Measurements from ENCODE around the gene FSTL4. TPM values are rescaled to one million over a fixed set of nuclear protein-coding genes. Genes with fewer than 3 reads are reported as not detected.

Gene FSTL4
- polyA plus RNA-seq, 1 of the 3 experiments (the other 2 are of a cell fraction): not detected

DNA sequence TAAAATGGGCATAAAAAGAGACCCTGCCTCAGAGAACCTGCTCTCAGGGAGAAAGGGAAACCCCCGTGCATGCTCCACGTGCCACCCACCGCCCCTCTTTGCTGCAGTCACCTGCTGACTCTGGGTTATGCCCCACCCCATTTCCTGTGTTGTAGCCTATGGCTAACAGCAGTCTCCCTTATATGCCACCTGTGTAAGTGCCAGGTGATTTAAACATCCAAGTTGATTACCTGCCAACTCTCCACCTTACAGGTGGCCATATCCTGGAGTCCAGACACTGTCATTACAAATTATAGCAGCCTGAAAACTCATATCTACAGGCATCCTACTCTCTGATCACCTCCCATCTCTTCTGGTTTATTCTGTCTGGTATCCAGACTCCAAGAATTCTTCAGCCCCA lies 318.0 kb downstream of the FSTL4 start:
- POLR2A ChIA-PET: no interaction called here
- no peaks in the 10 kb centered on the region; a peak in 1 of 4 replicates for H3K4me1 ChIP-seq (ENCODE audit: control insufficient read depth in 1 of 2, insufficient read depth in 2 of 2, low read depth in 1 of 2, low read length in 1 of 2)
- no peak for DNase-seq
- no peaks in the 10 kb centered on the region for H4K20me1 ChIP-seq (ENCODE audit: insufficient read depth)
- 0 out of 2 replicates have a peak, but pooled peaks cover 6% of the 10 kb centered on the region for H3K27me3 ChIP-seq (ENCODE audit: insufficient read depth)
- no peak overlapping the region for H3K9ac ChIP-seq
- no peaks in the 10 kb centered on the region for H3K9me3 ChIP-seq
- no peak overlapping the region for H3K4me2 ChIP-seq
- no peak overlapping the region for H3K4me3 ChIP-seq (ENCODE audit: low read depth in 2 of 2, low read length in 1 of 2)
- CTCF ChIA-PET: interaction anchor here (2.2 to 10.2 kb wide), 2 partner anchors 10 to 182 kb away, joined by 6 to 155 read pairs; no protein-coding TSS in a partner anchor
- no peak overlapping the region for H3K27ac ChIP-seq (ENCODE audit: low read depth in 2 of 2, low read length in 1 of 2)
- H3K79me2 ChIP-seq (ENCODE audit: insufficient read depth): no peaks in the 10 kb centered on the region
- 29% methylated on average over 3 of the region's 3 CpGs for WGBS (ENCODE audit: low lambda C conversion rate)
- no peaks in the 10 kb centered on the region for H3K9me2 ChIP-seq
- H2AFZ ChIP-seq (ENCODE audit: low read depth): no peak overlapping the region
- no peak for TF ChIP-seq FOXM1 (IDR thresholded peaks at IDR 0.05; ENCODE audit: low read depth)
- no peak for TF ChIP-seq SIN3A (IDR thresholded peaks at IDR 0.05; ENCODE audit: borderline replicate concordance, low read depth, low read length)
- TF ChIP-seq CHD2 (IDR thresholded peaks at IDR 0.05; ENCODE audit: low read length, partially characterized antibody): no peak
- TF ChIP-seq, protein P1, sequence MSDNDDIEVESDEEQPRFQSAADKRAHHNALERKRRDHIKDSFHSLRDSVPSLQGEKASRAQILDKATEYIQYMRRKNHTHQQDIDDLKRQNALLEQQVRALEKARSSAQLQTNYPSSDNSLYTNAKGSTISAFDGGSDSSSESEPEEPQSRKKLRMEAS (IDR thresholded peaks at IDR 0.05; ENCODE audit: low read depth): no peak
- no peak for TF ChIP-seq YY1 (IDR thresholded peaks at IDR 0.05; ENCODE audit: low read depth)
- TF ChIP-seq GABPA (IDR thresholded peaks at IDR 0.05; ENCODE audit: low read depth): no peak
- TF ChIP-seq RAD21 (IDR thresholded peaks at IDR 0.05; ENCODE audit: low read length): no peak
- TF ChIP-seq TCF12 (IDR thresholded peaks at IDR 0.05): no peak
- no peak for TF ChIP-seq TEAD4 (IDR thresholded peaks at IDR 0.05; ENCODE audit: borderline replicate concordance, insufficient read depth)
- TF ChIP-seq, protein P2, sequence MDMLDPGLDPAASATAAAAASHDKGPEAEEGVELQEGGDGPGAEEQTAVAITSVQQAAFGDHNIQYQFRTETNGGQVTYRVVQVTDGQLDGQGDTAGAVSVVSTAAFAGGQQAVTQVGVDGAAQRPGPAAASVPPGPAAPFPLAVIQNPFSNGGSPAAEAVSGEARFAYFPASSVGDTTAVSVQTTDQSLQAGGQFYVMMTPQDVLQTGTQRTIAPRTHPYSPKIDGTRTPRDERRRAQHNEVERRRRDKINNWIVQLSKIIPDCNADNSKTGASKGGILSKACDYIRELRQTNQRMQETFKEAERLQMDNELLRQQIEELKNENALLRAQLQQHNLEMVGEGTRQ (IDR thresholded peaks at IDR 0.05; ENCODE audit: borderline replicate concordance, low read depth, low read length): no peak
- H3K36me3 ChIP-seq (replicated peaks in 1 of 2; ENCODE audit: control insufficient read depth in 1 of 2, insufficient read depth in 2 of 2, low read length in 1 of 2): no peaks in the 10 kb centered on the region
- no peaks in the 10 kb centered on the region for H3F3A ChIP-seq (replicated peaks; ENCODE audit: insufficient read depth)

DNA sequence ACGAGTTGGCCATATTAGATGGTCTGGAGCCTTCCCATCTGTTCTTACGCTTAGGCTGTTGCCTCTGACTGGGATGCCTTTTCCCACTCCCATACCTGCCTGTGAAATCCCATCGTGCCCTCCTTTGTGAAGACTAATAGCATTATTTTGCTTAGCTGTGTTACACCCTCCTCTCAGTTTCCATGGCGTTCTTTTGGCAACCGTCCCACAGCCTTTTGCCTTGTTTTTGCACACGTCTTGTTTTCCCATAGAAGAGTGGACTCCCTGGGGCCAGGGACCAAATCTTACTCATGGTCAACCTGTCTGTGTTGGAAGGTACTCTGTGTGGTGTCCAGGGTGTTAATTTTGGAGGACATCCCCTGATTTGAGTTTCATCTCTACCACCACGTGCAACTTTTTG lies 318.4 kb downstream of the FSTL4 start:
- WGBS (ENCODE audit: low lambda C conversion rate): 47% methylated on average over 7 of the region's 7 CpGs
- ChIA-PET POLR2A (no interaction called here), CTCF (interaction anchor here (2.2 to 10.2 kb wide), 2 partner anchors 10 to 182 kb away, joined by 6 to 155 read pairs; no protein-coding TSS in a partner anchor)

More for the DNA sequence above, 318.4 kb downstream of the FSTL4 start:
- no peak overlapping the region for H3K4me2 ChIP-seq
- H3K27ac ChIP-seq (ENCODE audit: low read depth in 2 of 2, low read length in 1 of 2): no peak overlapping the region
- no peak for DNase-seq
- no peak overlapping the region for H3K4me3 ChIP-seq (ENCODE audit: low read depth in 2 of 2, low read length in 1 of 2)
- no peaks in the 10 kb centered on the region for H3K9me3 ChIP-seq
- no peaks in the 10 kb centered on the region for H3F3A ChIP-seq (replicated peaks; ENCODE audit: insufficient read depth)
- H2AFZ ChIP-seq (ENCODE audit: low read depth): no peak overlapping the region
- H3K9me2 ChIP-seq: no peaks in the 10 kb centered on the region
- no peaks in the 10 kb centered on the region for H3K36me3 ChIP-seq (replicated peaks in 1 of 2; ENCODE audit: control insufficient read depth in 1 of 2, insufficient read depth in 2 of 2, low read length in 1 of 2)
- no peak overlapping the region for H3K9ac ChIP-seq
- no peaks in the 10 kb centered on the region; a peak in 1 of 4 replicates for H3K4me1 ChIP-seq (ENCODE audit: control insufficient read depth in 1 of 2, insufficient read depth in 2 of 2, low read depth in 1 of 2, low read length in 1 of 2)
- no peak for TF ChIP-seq TAF1 (IDR thresholded peaks at IDR 0.05; ENCODE audit: borderline replicate concordance, low read depth, low read length)
- TF ChIP-seq JUND (IDR thresholded peaks at IDR 0.05): no peak
- no peak for TF ChIP-seq FOXM1 (IDR thresholded peaks at IDR 0.05; ENCODE audit: low read depth)
- TF ChIP-seq RCOR1 (IDR thresholded peaks at IDR 0.05; ENCODE audit: low read length): no peak
- TF ChIP-seq, protein P3, sequence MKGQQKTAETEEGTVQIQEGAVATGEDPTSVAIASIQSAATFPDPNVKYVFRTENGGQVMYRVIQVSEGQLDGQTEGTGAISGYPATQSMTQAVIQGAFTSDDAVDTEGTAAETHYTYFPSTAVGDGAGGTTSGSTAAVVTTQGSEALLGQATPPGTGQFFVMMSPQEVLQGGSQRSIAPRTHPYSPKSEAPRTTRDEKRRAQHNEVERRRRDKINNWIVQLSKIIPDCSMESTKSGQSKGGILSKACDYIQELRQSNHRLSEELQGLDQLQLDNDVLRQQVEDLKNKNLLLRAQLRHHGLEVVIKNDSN (IDR thresholded peaks at IDR 0.05; ENCODE audit: borderline replicate concordance, low read depth): no peak
- TF ChIP-seq, protein P1 (IDR thresholded peaks at IDR 0.05; ENCODE audit: low read depth): no peak
- no peak for TF ChIP-seq RAD21 (IDR thresholded peaks at IDR 0.05; ENCODE audit: low read length)
- no peak for TF ChIP-seq EP300 (IDR thresholded peaks at IDR 0.05; ENCODE audit: borderline replicate concordance in 1 of 2, low read depth in 1 of 2, low read length in 1 of 2)
- TF ChIP-seq GATA2 (CRISPR knock-in tag; IDR thresholded peaks at IDR 0.05): no peak
- TF ChIP-seq SMC3 (IDR thresholded peaks at IDR 0.05; ENCODE audit: low read depth, low read length): no peak
- TF ChIP-seq, protein P4, sequence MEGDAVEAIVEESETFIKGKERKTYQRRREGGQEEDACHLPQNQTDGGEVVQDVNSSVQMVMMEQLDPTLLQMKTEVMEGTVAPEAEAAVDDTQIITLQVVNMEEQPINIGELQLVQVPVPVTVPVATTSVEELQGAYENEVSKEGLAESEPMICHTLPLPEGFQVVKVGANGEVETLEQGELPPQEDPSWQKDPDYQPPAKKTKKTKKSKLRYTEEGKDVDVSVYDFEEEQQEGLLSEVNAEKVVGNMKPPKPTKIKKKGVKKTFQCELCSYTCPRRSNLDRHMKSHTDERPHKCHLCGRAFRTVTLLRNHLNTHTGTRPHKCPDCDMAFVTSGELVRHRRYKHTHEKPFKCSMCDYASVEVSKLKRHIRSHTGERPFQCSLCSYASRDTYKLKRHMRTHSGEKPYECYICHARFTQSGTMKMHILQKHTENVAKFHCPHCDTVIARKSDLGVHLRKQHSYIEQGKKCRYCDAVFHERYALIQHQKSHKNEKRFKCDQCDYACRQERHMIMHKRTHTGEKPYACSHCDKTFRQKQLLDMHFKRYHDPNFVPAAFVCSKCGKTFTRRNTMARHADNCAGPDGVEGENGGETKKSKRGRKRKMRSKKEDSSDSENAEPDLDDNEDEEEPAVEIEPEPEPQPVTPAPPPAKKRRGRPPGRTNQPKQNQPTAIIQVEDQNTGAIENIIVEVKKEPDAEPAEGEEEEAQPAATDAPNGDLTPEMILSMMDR (IDR thresholded peaks at IDR 0.05): no peak
- no peak for TF ChIP-seq NRF1 (IDR thresholded peaks at IDR 0.05; ENCODE audit: low read depth, low read length)
- no peak for TF ChIP-seq TEAD4 (IDR thresholded peaks at IDR 0.05; ENCODE audit: borderline replicate concordance, insufficient read depth)
- TF ChIP-seq RXRA (IDR thresholded peaks at IDR 0.05; ENCODE audit: borderline replicate concordance, low read depth): no peak
- TF ChIP-seq CHD2 (IDR thresholded peaks at IDR 0.05; ENCODE audit: low read length, partially characterized antibody): no peak
- no peak for TF ChIP-seq POLR2AphosphoS5 (IDR thresholded peaks at IDR 0.05; ENCODE audit: low read depth, low read length)
- no peak for TF ChIP-seq ELF1 (IDR thresholded peaks at IDR 0.05)
- no peaks in the 10 kb centered on the region for H3K79me2 ChIP-seq (ENCODE audit: insufficient read depth)
- 0 out of 2 replicates have a peak, but pooled peaks cover 6% of the 10 kb centered on the region for H3K27me3 ChIP-seq (ENCODE audit: insufficient read depth)
- no peaks in the 10 kb centered on the region for H4K20me1 ChIP-seq (ENCODE audit: insufficient read depth)

Measured in SK-N-SH (cell line).